HG03066 (cell line): ENCODE results near the gene TSPAN5.
"Not testable (repeated sequence)": the region's sequence is repeated elsewhere in the genome, so short reads cannot be mapped to it uniquely, and the experiment has no call there.

Experiments
- ATAC-seq: cut with Tn5 transposase; IDR thresholded peaks from one replicate; pipeline ENCODE4 v1.9.1; 2021; ENCODE audit warnings: low read depth; ENCODE audit not compliant: unreplicated experiment

TSPAN5 gene

DNA sequence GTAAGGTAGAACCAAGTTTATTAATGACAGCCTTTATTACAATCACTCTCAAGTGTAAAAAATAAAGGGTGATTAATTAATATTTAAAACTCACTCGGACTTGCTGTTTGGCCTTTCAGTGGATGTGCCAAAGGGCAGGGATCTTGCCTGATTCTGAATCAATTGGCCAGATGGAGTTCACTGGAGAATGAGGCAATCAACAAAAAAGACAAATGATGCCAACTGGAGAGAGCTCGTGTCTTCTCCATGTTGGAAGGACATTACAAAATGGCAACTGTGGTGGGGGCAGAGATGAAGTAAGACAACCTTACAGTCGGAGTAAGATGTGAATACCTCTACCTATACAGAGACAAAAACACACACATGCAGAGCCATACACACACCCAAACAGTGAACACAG lies 188.0 kb downstream of the TSPAN5 start:
- ATAC-seq = no peak

- ATAC-seq = no peak
These were observed 188.6 kb downstream of the TSPAN5 start for GRCh38 chr4:98469771-98470170.

DNA sequence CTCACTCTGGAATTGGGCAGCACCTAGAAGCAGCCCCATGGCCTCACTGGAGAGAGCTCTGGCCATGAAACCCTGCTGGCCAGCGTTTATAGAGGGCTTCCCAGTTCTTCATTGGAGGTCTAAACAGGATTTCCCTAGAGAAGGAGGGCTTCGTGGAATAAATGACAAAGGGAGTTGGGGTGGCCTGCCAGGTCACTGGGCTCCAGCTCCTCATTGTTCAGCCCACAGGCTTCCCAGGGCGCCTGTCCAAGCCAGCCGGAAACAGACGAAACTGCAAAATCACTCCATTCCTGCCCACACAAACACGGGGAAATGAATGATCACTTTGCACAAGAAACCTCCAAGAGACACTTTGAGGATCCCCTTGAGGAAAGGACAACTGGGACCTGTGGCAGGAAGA lies 189.7 kb downstream of the TSPAN5 start:
- no peak for ATAC-seq

DNA sequence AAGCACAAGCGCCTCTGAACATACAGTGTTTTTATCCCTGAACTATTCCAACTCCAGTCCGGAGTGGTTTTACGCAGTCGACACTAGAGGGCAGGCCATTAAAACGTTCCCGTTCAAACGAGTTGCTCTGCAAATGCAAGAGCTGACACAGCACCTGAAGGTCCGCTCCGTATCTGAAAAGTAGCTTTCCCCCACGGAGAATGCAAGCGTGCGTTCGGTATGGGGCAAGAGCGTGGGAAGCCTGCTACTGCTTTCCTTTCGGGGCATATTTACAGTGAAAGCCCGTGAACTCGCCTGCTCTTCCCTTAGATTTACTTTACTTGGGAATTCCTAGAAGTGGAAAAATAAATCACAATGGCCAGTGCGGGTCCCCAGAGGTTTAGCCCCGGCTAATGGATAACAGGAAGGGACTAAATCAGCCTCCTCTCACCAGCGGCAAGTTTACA lies 190.8 kb downstream of the TSPAN5 start:
- peak; percentile 99 for ATAC-seq

- ATAC-seq = no peak
These were observed 191.4 kb downstream of the TSPAN5 start for GRCh38 chr4:98466868-98467599.

DNA sequence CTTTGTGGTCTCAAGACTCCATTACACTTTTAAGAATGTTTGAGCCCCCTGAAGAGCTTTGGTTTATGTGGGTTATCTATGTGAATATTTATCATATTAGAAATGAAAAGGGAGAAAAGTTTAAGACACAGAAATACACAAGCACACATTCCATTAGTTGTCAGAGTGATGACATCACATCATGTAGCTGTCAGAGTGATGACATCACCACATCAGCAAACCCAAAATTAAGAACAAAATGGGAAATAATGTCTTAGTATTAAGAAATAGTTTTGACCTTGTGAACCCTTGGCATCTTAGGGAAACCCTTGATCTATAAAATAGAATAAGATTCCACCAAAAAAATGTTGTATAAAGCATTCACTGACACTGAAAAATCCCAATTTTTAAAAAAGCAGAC lies 195.9 kb downstream of the TSPAN5 start:
- no peak for ATAC-seq

- ATAC-seq = not testable (repeated sequence)
These were observed 197.1 kb downstream of the TSPAN5 start for GRCh38 chr4:98461121-98461865.

DNA sequence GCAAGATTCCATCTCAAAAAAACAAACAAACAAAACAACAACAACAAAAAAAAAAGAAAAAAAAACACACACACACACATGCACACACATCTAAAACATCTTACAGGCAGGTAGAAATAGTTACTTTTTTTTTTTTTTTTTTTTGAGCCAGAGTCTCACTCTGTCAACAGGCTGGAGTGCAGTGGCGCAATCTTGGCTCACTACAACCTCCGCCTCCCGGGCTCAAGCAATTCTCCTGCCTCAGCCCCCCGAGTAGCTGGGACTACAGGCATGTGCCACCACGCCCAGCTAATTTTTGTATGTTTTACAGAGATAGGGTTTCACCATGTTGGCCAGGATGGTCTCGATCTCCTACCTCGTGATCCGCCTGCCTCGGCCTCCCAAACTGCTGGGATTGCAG lies 201.0 kb downstream of the TSPAN5 start:
- ATAC-seq = not testable (repeated sequence)

- no peak for ATAC-seq
These were observed 206.3 kb downstream of the TSPAN5 start for GRCh38 chr4:98452091-98452490.

DNA sequence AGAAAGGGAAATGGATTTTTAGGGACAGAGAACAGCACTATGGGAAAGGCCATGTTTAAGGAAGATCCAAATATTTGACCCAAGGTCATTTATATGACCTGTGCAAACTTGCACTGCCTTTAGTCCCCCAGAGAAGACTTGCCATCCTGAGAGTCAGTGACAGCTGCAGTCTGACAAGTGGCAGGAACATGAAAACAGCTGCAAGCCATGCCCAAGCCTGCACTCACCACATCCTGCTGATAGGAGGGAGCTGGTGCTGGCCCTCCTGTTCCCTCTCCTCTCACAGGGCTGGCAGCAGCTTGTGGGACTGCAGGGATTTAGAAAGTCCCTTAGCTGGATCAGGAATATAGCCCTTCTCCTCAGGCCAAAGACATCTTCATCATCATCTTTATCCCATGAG lies 209.5 kb downstream of the TSPAN5 start:
- no peak for ATAC-seq

DNA sequence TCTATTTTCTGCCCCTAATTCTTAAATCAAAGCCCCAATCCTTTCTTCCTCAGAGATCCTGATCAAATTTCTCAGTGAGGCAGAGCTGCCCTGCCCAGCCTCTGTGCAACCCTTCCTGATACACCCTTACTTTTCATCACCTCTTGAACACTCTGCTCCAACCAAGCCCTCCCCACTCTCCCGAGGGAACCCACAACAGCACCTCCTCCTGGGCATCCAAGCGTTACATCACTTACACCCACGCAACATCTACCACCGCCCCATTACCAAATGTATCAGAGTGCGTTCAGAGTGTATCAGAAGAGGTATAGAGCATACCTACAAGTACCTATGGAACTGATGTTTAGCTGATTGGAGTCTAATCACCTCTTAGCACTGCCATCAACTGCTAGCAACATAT lies 210.8 kb downstream of the TSPAN5 start:
- ATAC-seq = peak; percentile 21

GRCh38 chr4:98446499-98447375 lies 211.7 kb downstream of the TSPAN5 start:
- ATAC-seq = peak; percentile 78

GRCh38 chr4:98444371-98444770 lies 214.0 kb downstream of the TSPAN5 start:
- ATAC-seq = no peak

- no peak for ATAC-seq
These were observed 223.6 kb downstream of the TSPAN5 start for GRCh38 chr4:98434816-98435215.

DNA sequence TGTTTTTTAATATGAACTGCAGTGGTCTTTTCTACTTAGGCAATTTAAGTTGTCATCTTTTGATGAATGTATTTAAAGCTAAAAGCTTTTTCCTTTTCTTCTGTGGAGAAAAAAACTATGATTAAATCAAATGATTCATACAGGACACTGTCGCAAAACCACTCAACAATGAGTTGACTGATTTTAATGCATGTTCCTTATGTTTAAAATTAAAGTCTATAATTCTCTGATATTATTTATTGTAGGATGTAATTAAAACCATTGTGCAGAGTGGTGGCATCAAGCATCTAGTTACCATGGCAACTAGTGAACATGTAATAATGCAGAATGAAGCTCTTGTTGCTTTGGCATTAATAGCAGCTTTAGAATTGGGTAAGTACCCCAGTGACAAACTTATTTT lies 224.7 kb downstream of the TSPAN5 start:
- no peak for ATAC-seq

GRCh38 chr4:98430708-98431403 lies 227.6 kb downstream of the TSPAN5 start:
- no peak for ATAC-seq

DNA sequence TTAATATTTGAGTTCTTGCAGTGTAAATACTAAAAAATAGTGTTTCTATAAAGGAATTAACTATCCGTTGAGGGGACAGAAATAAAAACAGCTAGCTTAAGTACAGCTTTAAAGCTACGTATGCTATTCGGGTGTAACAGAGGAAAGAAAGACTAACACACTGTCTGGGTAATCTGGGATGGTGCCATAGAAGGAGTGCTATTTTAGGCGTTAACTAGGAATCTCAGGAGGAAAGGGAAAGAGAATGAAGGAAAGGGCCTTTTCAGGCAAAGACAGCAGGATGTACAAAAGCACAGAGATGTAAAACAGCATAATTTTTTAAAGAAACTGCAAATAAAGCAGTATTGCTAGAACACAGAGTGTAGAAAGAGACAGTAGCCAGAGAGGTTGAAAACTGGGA lies 235.4 kb downstream of the TSPAN5 start:
- ATAC-seq = no peak

DNA sequence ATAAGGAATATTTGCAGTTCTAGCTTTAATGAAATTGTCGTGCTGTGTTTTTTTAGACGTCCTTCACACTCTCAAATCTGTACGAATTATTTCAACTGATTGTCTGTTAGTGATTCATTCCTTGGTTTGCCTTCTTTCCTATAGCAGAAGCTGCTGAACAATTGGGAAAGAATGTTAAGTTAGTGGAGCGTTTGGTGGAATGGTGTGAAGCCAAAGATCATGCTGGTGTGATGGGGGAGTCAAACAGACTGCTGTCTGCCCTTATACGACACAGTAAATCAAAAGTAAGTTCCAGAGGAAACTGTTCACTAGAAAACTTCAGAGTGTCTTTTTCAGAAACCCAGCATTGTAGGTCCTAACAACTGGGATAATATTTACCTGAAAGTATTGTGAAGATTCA lies 237.3 kb downstream of the TSPAN5 start:
- ATAC-seq = no peak
